ENCODE measurements around the gene LRBA.
"Not testable (repeated sequence)": the region's sequence is repeated elsewhere in the genome, so short reads cannot be mapped to it uniquely, and the experiment has no call there.

LRBA gene

DNA sequence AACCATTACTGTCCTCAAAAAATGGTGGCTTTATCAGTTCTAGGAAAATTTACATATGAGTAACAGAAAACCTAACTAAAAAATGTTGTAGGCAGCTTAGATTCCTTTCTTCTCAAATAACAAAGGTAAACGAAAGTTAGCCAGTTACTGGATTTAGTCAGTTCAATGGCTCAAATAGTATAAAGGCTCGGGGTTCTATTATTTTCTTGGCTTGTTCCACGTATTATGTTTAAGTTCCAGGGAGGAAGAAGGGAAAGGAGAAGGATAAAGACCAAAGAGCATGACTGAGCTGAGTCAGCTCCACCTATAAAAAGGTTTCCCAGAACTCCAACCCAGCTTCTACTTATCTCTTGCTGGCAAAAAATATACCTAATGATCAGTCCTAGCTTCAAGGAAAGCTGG is 474.1 kb downstream of the LRBA start:
- no peak for DNase-seq (ENCODE audit: low read depth)
- TF ChIP-seq, protein P1, sequence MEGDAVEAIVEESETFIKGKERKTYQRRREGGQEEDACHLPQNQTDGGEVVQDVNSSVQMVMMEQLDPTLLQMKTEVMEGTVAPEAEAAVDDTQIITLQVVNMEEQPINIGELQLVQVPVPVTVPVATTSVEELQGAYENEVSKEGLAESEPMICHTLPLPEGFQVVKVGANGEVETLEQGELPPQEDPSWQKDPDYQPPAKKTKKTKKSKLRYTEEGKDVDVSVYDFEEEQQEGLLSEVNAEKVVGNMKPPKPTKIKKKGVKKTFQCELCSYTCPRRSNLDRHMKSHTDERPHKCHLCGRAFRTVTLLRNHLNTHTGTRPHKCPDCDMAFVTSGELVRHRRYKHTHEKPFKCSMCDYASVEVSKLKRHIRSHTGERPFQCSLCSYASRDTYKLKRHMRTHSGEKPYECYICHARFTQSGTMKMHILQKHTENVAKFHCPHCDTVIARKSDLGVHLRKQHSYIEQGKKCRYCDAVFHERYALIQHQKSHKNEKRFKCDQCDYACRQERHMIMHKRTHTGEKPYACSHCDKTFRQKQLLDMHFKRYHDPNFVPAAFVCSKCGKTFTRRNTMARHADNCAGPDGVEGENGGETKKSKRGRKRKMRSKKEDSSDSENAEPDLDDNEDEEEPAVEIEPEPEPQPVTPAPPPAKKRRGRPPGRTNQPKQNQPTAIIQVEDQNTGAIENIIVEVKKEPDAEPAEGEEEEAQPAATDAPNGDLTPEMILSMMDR (IDR thresholded peaks at IDR 0.05; ENCODE audit: insufficient read depth, low read depth, low read length, missing control alignments): no peak
- H3K4me3 ChIP-seq (ENCODE audit: low read length): no peak overlapping the region

DNA sequence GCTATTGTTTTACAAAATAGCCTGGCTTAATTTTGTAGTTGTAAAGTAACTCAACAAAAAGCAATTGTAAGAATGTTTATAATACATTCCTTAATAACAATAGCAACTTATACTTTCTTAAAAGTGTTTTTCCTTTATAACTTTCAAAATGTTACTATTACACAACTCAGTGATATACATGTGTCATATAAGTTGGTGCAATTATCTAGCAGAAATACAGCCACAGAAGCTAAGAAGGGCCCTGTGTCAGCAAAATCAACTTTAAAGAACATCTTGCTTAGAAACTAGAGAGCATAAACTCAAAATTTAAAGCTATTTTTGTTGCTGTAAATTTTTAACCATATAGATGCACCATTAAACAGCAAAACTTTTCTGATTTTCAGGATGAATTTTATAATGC is 474.5 kb downstream of the LRBA start:
- TF ChIP-seq, protein P1 (IDR thresholded peaks at IDR 0.05; ENCODE audit: insufficient read depth, low read depth, low read length, missing control alignments): no peak
- H3K4me3 ChIP-seq (ENCODE audit: low read length): no peak overlapping the region
- no peak for DNase-seq (ENCODE audit: low read depth)

DNA sequence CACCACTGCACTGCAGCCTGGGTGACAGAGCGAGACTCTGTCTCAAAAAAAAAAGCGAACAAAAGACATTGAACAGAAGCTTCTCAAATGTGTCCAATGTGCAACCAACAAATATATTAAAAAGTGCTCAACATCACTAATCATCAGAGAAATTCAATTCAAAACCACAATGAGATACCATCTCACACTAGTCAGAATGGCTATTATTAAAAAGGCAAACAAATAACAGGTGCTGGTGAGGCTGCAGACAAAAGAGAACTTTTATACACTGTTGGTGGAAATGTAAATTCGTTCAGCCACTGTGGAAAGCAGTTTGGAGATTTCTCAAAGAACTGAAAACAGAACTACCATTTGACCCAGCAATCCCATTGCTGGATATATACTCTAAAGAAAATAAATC is 477.2 kb downstream of the LRBA start:
- not testable (repeated sequence) for DNase-seq (ENCODE audit: low read depth)

DNA sequence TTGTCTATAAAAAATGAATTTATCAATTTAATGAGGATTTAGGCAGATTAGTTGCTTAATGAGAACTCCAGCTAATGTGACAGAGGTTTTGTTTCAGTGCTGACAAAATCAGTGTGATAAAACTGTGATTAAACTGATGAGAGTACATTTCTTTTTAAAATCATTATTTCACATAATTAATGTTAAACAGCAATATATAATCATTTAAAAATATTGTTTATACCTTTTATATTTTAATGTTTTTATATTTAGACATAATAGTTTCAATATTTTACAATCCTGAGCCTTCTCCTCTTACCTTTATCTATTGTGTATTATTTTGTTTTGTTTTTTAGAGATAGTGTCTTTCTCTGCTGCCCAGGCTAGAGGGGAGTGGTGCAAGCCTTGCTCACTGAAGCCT is 480.3 kb downstream of the LRBA start:
- H3K4me3 ChIP-seq (ENCODE audit: low read length): no peak overlapping the region
- TF ChIP-seq, protein P1 (IDR thresholded peaks at IDR 0.05; ENCODE audit: insufficient read depth, low read depth, low read length, missing control alignments): no peak
- no peak for DNase-seq (ENCODE audit: low read depth)

More for the DNA sequence above, 477.2 kb downstream of the LRBA start:
- not testable (repeated sequence) for H3K4me3 ChIP-seq (ENCODE audit: low read length)

DNA sequence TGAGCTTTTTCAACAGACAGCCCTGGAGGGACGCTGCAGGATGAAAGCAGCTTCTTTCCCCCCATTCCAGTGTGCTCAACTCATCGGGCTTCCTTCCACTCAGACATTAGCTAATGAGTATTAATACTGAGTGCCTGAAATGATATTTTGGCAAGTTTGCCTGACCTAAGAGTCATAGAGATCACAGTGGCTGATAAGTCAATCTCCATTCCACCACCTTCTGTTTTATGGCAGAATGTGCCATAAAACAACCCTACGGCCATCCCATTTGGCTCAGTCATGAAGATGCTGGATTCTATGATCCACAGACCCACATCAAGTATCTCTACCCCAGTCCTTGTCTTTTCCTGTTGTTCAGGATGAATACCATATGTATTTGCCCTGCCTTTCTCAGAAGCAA is 481.4 kb downstream of the LRBA start:
- TF ChIP-seq, protein P1 (IDR thresholded peaks at IDR 0.05; ENCODE audit: insufficient read depth, low read depth, low read length, missing control alignments): no peak
- H3K4me3 ChIP-seq (ENCODE audit: low read length): no peak overlapping the region
- no peak for DNase-seq (ENCODE audit: low read depth)

DNA sequence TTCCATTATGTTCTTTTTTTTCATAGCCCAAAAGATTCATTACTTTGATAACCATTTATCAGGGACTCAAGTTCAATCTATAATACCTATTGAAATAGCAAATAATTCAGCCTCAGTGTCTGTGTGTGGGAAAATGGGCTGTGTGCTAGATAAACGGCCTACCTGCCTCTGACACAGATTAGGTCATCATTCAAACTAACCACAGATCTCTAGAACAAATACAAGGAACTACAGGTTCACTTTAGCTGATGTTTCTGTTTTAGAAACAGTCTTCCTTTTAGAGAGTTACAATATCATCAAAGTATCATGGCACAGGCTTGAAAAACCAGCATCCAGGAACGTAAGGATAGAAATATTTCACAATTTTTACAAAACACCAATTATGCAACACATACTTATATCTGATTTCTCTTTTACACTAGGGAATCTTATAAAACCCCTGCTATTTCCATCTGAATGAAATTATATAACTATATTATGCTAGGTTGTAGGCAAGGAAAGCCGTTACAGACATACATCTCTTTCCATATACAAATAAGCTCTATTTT is 489.7 kb downstream of the LRBA start:
- DNase-seq (ENCODE audit: low read depth): peak; percentile 48
- TF ChIP-seq, protein P1 (IDR thresholded peaks at IDR 0.05; ENCODE audit: insufficient read depth, low read depth, low read length, missing control alignments): no peak
- no peak overlapping the region for H3K4me3 ChIP-seq (ENCODE audit: low read length)

DNA sequence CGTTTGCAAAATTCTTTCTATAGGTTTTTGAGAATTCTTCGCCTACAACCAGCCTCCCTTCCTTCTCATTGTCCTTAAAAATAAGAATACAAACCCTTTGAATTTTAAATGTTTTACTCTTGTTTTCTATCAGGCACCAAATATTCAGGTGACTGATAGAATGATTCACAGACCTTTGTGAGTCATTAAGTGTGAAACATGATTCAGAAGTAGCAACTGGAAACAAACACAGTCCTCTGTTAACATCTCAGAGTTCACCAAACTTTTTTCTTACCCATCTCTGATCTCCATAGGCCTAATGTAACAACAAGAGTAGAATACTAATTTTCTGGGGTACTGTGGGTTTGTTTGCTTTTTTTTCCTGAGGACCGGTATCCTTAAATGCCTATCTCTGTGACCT is 496.5 kb downstream of the LRBA start:
- peak; percentile 78 for DNase-seq (ENCODE audit: low read depth)
- TF ChIP-seq, protein P1 (IDR thresholded peaks at IDR 0.05; ENCODE audit: insufficient read depth, low read depth, low read length, missing control alignments): no peak
- no peak overlapping the region for H3K4me3 ChIP-seq (ENCODE audit: low read length)
